Muscle of leg (tissue), 16 donors: ENCODE measurements around the gene FIGLA. TPM values are rescaled to one million over a fixed set of nuclear protein-coding genes. Genes with fewer than 3 reads are reported as not detected.

Experiments
- DNase-seq: peaks from one replicate; pipeline ENCODE4 v3.0.0; 2013
- H3K27ac ChIP-seq: one replicate; pipeline ENCODE4 v1.5.1; 2013; ENCODE audit warnings: mild to moderate bottlenecking, low read length, control low read depth
- H3K27me3 ChIP-seq: one replicate; pipeline ENCODE4 v1.6.1; 2013; ENCODE audit warnings: low read length; ENCODE audit not compliant: control insufficient read depth, insufficient read depth
- H3K36me3 ChIP-seq: one replicate; pipeline ENCODE4 v1.6.1; 2013; ENCODE audit warnings: low read length; ENCODE audit not compliant: control insufficient read depth, insufficient read depth
- H3K4me1 ChIP-seq: one replicate; pipeline ENCODE4 v1.6.1; 2013; ENCODE audit warnings: low read length; ENCODE audit not compliant: control insufficient read depth, insufficient read depth
- H3K4me3 ChIP-seq: one replicate; pipeline ENCODE4 v1.5.1; 2013; ENCODE audit warnings: low read length, control low read depth
- H3K9me3 ChIP-seq: replicated peaks from 2 replicates; pipeline ENCODE4 v1.6.1; 2013; ENCODE audit warnings: low read depth, low read length; ENCODE audit not compliant: control insufficient read depth
- WGBS: methylation state at CpG from one replicate; pipeline ENCODE4 v1.1.5; 2013; ENCODE audit warnings: missing lambda C conversion rate; ENCODE audit not compliant: insufficient coverage; 5-methylcytosine and 5-hydroxymethylcytosine counted together
- long read RNA-seq, 11 donors: transcript quantifications; one replicate each; lab custom pipeline, GENCODE V29; 2026
- polyA plus RNA-seq, 8 donors: library from polyadenylated mRNA; unstranded; fragments of 120-200 nt; gene quantifications; one replicate each; pipeline versions ENCODE4 v1.2.1 to v1.2.3, GENCODE V29; 2013; ENCODE audit warnings: inconsistent platforms in 1 of 8, low replicate concordance in 1 of 8; ENCODE audit not compliant: insufficient read length in 8 of 8, insufficient read depth in 1 of 8
- total RNA-seq: library from RNA; stranded (reverse); fragments of 120-200 nt; gene quantifications from one replicate; pipeline ENCODE4 v1.2.4, GENCODE V29; 2013

The FIGLA gene
- total RNA-seq (not detected), polyA plus RNA-seq (not detected)
- long read RNA-seq, donor 1 = 0 reads
- long read RNA-seq, donor 2 = 0 reads
- long read RNA-seq, donor 3 = 0 reads
- long read RNA-seq, donor 4 = 0 reads
- long read RNA-seq, donor 5 = 0 reads
- long read RNA-seq, donor 6 = 0 reads
- long read RNA-seq, donor 7 = 0 reads
- long read RNA-seq, donor 8 = 0 reads
- long read RNA-seq, donor 9 = 0 reads
- long read RNA-seq, donor 10 = 0 reads
- long read RNA-seq, donor 11 = 0 reads

- Histone ChIP-seq H3K36me3 (no peaks in the 10 kb centered on the region), H3K27me3 (peaks cover 44% of the 10 kb centered on the region), H3K9me3 (no peaks in the 10 kb centered on the region), H3K4me3 (no peak within 1 kb of the TSS), H3K4me1 (peaks cover 13% of the 10 kb centered on the region), H3K27ac (no peak within 1 kb of the TSS)
- DNase-seq = no peak
- WGBS = under 1% methylated on average over 68 of the region's 69 CpGs
Measured at GRCh38 chr2:70790136-70790828, at the start of gene FIGLA. FIGLA (minus strand) TSS chr2:70790643; CDS start chr2:70790638, 5 bp downstream.

- H3K4me3 ChIP-seq = no peak overlapping the region
- DNase-seq = no peak
- peaks cover 2% of the 10 kb centered on the region for H3K27me3 ChIP-seq
- no peak overlapping the region for H3K27ac ChIP-seq
- H3K36me3 ChIP-seq = no peaks in the 10 kb centered on the region
- H3K4me1 ChIP-seq = no peaks in the 10 kb centered on the region
- H3K9me3 ChIP-seq = no peaks in the 10 kb centered on the region
- WGBS = 88% methylated on average over 7 of the region's 10 CpGs
Measured at GRCh38 chr2:70837980-70838925, 47.8 kb upstream of the FIGLA start.

- DNase-seq = no peak
- H3K4me3 ChIP-seq = no peak within 1 kb of the TSS
- WGBS = 88% methylated on average over 4 of the region's 4 CpGs
Measured at GRCh38 chr2:70835643-70836042, 45.2 kb upstream of the FIGLA start, which contains the start of gene CD207. CD207 (minus strand) TSS chr2:70835816; CDS start chr2:70835776, 40 bp downstream.

GRCh38 chr2:70834881-70835280 is 44.4 kb upstream of the FIGLA start:
- WGBS = 88% methylated on average over 2 of the region's 4 CpGs

More at GRCh38 chr2:70835643-70836042, 45.2 kb upstream of the FIGLA start, which contains the start of gene CD207:
- H3K4me1 ChIP-seq = peaks cover 3% of the 10 kb centered on the region
- peaks cover 7% of the 10 kb centered on the region for H3K27me3 ChIP-seq
- no peak within 1 kb of the TSS for H3K27ac ChIP-seq
- no peaks in the 10 kb centered on the region for H3K36me3 ChIP-seq
- no peaks in the 10 kb centered on the region for H3K9me3 ChIP-seq

GRCh38 chr2:70834106-70834505 is 43.7 kb upstream of the FIGLA start:
- WGBS = no CpG with 5 or more reads among the region's 2 CpGs
- no peaks in the 10 kb centered on the region for H3K36me3 ChIP-seq
- H3K4me3 ChIP-seq = no peak overlapping the region
- H3K27me3 ChIP-seq = peaks cover 7% of the 10 kb centered on the region
- DNase-seq = no peak
- H3K4me1 ChIP-seq = peaks cover 10% of the 10 kb centered on the region
- H3K9me3 ChIP-seq = no peaks in the 10 kb centered on the region
- H3K27ac ChIP-seq = no peak overlapping the region

More at GRCh38 chr2:70834881-70835280, 44.4 kb upstream of the FIGLA start:
- H3K27ac ChIP-seq = no peak overlapping the region
- H3K9me3 ChIP-seq = no peaks in the 10 kb centered on the region
- H3K36me3 ChIP-seq = no peaks in the 10 kb centered on the region
- H3K4me1 ChIP-seq = peaks cover 10% of the 10 kb centered on the region
- no peak overlapping the region for H3K4me3 ChIP-seq
- peaks cover 7% of the 10 kb centered on the region for H3K27me3 ChIP-seq
- DNase-seq = no peak

GRCh38 chr2:70833246-70833645 is 42.8 kb upstream of the FIGLA start:
- no peak for DNase-seq
- Histone ChIP-seq H3K36me3 (no peaks in the 10 kb centered on the region), H3K27me3 (peaks cover 7% of the 10 kb centered on the region), H3K9me3 (no peaks in the 10 kb centered on the region), H3K4me1 (peaks cover 13% of the 10 kb centered on the region), H3K27ac (no peak overlapping the region), H3K4me3 (no peak overlapping the region)
- 100% methylated on average over 1 of the region's 1 CpG for WGBS

- no peak for DNase-seq
- WGBS = 100% methylated on average over 1 of the region's 2 CpGs
- Histone ChIP-seq H3K27me3 (peaks cover 7% of the 10 kb centered on the region), H3K27ac (no peak overlapping the region), H3K36me3 (no peaks in the 10 kb centered on the region), H3K4me1 (peaks cover 17% of the 10 kb centered on the region), H3K9me3 (no peaks in the 10 kb centered on the region), H3K4me3 (no peak overlapping the region)
Measured at GRCh38 chr2:70832386-70832785, 41.9 kb upstream of the FIGLA start.

GRCh38 chr2:70831861-70832260 is 41.4 kb upstream of the FIGLA start:
- WGBS = 70% methylated on average over 6 of the region's 6 CpGs
- H3K27ac ChIP-seq = no peak overlapping the region
- H3K4me3 ChIP-seq = no peak overlapping the region
- no peaks in the 10 kb centered on the region for H3K36me3 ChIP-seq
- peaks cover 17% of the 10 kb centered on the region for H3K4me1 ChIP-seq
- H3K9me3 ChIP-seq = no peaks in the 10 kb centered on the region
- DNase-seq = no peak
- peaks cover 7% of the 10 kb centered on the region for H3K27me3 ChIP-seq

- H3K4me3 ChIP-seq = no peak overlapping the region
- WGBS = 8% methylated on average over 5 of the region's 5 CpGs
- peaks cover 5% of the 10 kb centered on the region for H3K27me3 ChIP-seq
- peaks cover 17% of the 10 kb centered on the region for H3K4me1 ChIP-seq
- DNase-seq = peak; percentile 80
- H3K9me3 ChIP-seq = no peaks in the 10 kb centered on the region
- H3K36me3 ChIP-seq = no peaks in the 10 kb centered on the region
- H3K27ac ChIP-seq = no peak overlapping the region
Measured at GRCh38 chr2:70830366-70830765, 39.9 kb upstream of the FIGLA start.
